Activated naive CD8-positive, alpha-beta T cell treated with anti-CD3 and anti-CD28 coated beads for 36 hours (primary cell): ENCODE results near the gene WDR31. TPM values are rescaled to one million over a fixed set of nuclear protein-coding genes. Genes with fewer than 3 reads are reported as not detected.
A peak's percentile ranks its signal among the peaks of the same experiment; 100 is the strongest.
"Not testable (repeated sequence)": the region's sequence is repeated elsewhere in the genome, so short reads cannot be mapped to it uniquely, and the experiment has no call there.

Experiments
- DNase-seq: peaks from one replicate; pipeline ENCODE4 v3.0.0; 2021
- H3K27ac Mint-ChIP-seq: one replicate; pipeline ENCODE4 v1.8.0; 2022; ENCODE audit warnings: mild to moderate bottlenecking, moderate library complexity, mixed read lengths
- H3K27me3 Mint-ChIP-seq: one replicate; pipeline ENCODE4 v1.8.0; 2022; ENCODE audit warnings: mild to moderate bottlenecking, mixed read lengths
- H3K36me3 Mint-ChIP-seq: one replicate; pipeline ENCODE4 v1.8.0; 2021; ENCODE audit warnings: mild to moderate bottlenecking, mixed read lengths
- H3K4me1 Mint-ChIP-seq: one replicate; pipeline ENCODE4 v1.8.0; 2021; ENCODE audit warnings: mixed read lengths
- H3K4me3 Mint-ChIP-seq: one replicate; pipeline ENCODE4 v1.8.0; 2022; ENCODE audit warnings: mild to moderate bottlenecking, moderate library complexity, mixed read lengths
- H3K9me3 Mint-ChIP-seq: one replicate; pipeline ENCODE4 v1.8.0; 2022; ENCODE audit warnings: mixed read lengths
- total RNA-seq, 2 experiments: library from RNA; stranded (reverse); gene quantifications; one replicate each; pipeline ENCODE4 v1.2.3, GENCODE V29; 2021

The WDR31 gene
- total RNA-seq, 2 experiments from 2014 or later = 2.4 to 2.9 TPM

GRCh38 chr9:113301548-113301947 is 38.5 kb downstream of the WDR31 start:
- Mint-ChIP-seq H3K9me3 (no peaks in the 10 kb centered on the region), H3K4me1 (no peaks in the 10 kb centered on the region), H3K27me3 (no peaks in the 10 kb centered on the region), H3K36me3 (no peaks in the 10 kb centered on the region), H3K27ac (no peak overlapping the region), H3K4me3 (no peak overlapping the region)
- no peak for DNase-seq

- Mint-ChIP-seq H3K27ac (no peak overlapping the region), H3K9me3 (no peaks in the 10 kb centered on the region), H3K36me3 (no peaks in the 10 kb centered on the region), H3K27me3 (no peaks in the 10 kb centered on the region), H3K4me1 (no peaks in the 10 kb centered on the region), H3K4me3 (no peak overlapping the region)
- DNase-seq = no peak
Measured at GRCh38 chr9:113299800-113300292, 40.2 kb downstream of the WDR31 start.

- H3K36me3 Mint-ChIP-seq = no peaks in the 10 kb centered on the region
Measured at GRCh38 chr9:113298924-113299770, 40.9 kb downstream of the WDR31 start.

GRCh38 chr9:113298311-113298710 is 41.8 kb downstream of the WDR31 start:
- H3K27ac Mint-ChIP-seq = no peak overlapping the region

More at GRCh38 chr9:113298924-113299770, 40.9 kb downstream of the WDR31 start:
- H3K4me3 Mint-ChIP-seq = no peak overlapping the region
- no peak for DNase-seq
- H3K9me3 Mint-ChIP-seq = no peaks in the 10 kb centered on the region
- H3K27me3 Mint-ChIP-seq = no peaks in the 10 kb centered on the region
- H3K4me1 Mint-ChIP-seq = no peaks in the 10 kb centered on the region
- no peak overlapping the region for H3K27ac Mint-ChIP-seq

GRCh38 chr9:113296796-113297558 is 43.1 kb downstream of the WDR31 start:
- Mint-ChIP-seq H3K27ac (no peak overlapping the region), H3K36me3 (peaks cover 2% of the 10 kb centered on the region), H3K27me3 (no peaks in the 10 kb centered on the region), H3K4me3 (no peak overlapping the region), H3K4me1 (no peaks in the 10 kb centered on the region), H3K9me3 (no peaks in the 10 kb centered on the region)
- no peak for DNase-seq

More at GRCh38 chr9:113298311-113298710, 41.8 kb downstream of the WDR31 start:
- DNase-seq = no peak
- Mint-ChIP-seq H3K9me3 (no peaks in the 10 kb centered on the region), H3K4me1 (no peaks in the 10 kb centered on the region), H3K4me3 (no peak overlapping the region), H3K27me3 (no peaks in the 10 kb centered on the region), H3K36me3 (no peaks in the 10 kb centered on the region)

- not testable (repeated sequence) for H3K9me3 Mint-ChIP-seq, H3K4me3 Mint-ChIP-seq, H3K27me3 Mint-ChIP-seq, H3K4me1 Mint-ChIP-seq, H3K27ac Mint-ChIP-seq, DNase-seq, H3K36me3 Mint-ChIP-seq
Measured at GRCh38 chr9:113296247-113296646, 43.8 kb downstream of the WDR31 start.

GRCh38 chr9:113293285-113293878 is 46.7 kb downstream of the WDR31 start:
- no peaks in the 10 kb centered on the region for H3K27me3 Mint-ChIP-seq
- no peaks in the 10 kb centered on the region for H3K4me1 Mint-ChIP-seq
- H3K9me3 Mint-ChIP-seq = no peaks in the 10 kb centered on the region
- H3K36me3 Mint-ChIP-seq = peaks cover 14% of the 10 kb centered on the region
- no peak overlapping the region for H3K27ac Mint-ChIP-seq
- no peak for DNase-seq
- H3K4me3 Mint-ChIP-seq = no peak overlapping the region

- Mint-ChIP-seq H3K27me3 (no peaks in the 10 kb centered on the region), H3K4me1 (no peaks in the 10 kb centered on the region), H3K4me3 (no peak overlapping the region), H3K9me3 (no peaks in the 10 kb centered on the region), H3K36me3 (peaks cover 17% of the 10 kb centered on the region), H3K27ac (peak overlapping the region; percentile 50)
- no peak for DNase-seq
Measured at GRCh38 chr9:113290052-113290607, 49.9 kb downstream of the WDR31 start.

GRCh38 chr9:113289091-113289490 is 51.0 kb downstream of the WDR31 start:
- no peak overlapping the region for H3K4me3 Mint-ChIP-seq
- no peaks in the 10 kb centered on the region for H3K9me3 Mint-ChIP-seq
- no peaks in the 10 kb centered on the region for H3K4me1 Mint-ChIP-seq
- H3K36me3 Mint-ChIP-seq = peaks cover 24% of the 10 kb centered on the region
- DNase-seq = no peak
- H3K27me3 Mint-ChIP-seq = no peaks in the 10 kb centered on the region
- no peak overlapping the region for H3K27ac Mint-ChIP-seq

GRCh38 chr9:113281356-113281755 is 58.7 kb downstream of the WDR31 start:
- Mint-ChIP-seq H3K4me3 (no peak overlapping the region), H3K27ac (peak overlapping the region; percentile 54), H3K9me3 (no peaks in the 10 kb centered on the region), H3K27me3 (no peaks in the 10 kb centered on the region), H3K36me3 (peaks cover 45% of the 10 kb centered on the region), H3K4me1 (peaks cover 25% of the 10 kb centered on the region)
- DNase-seq = no peak

GRCh38 chr9:113278840-113279239 is 61.2 kb downstream of the WDR31 start:
- Mint-ChIP-seq H3K27ac (no peak overlapping the region), H3K4me3 (no peak overlapping the region), H3K27me3 (no peaks in the 10 kb centered on the region), H3K9me3 (no peaks in the 10 kb centered on the region), H3K4me1 (peaks cover 30% of the 10 kb centered on the region), H3K36me3 (peaks cover 38% of the 10 kb centered on the region)
- DNase-seq = no peak

- no peaks in the 10 kb centered on the region for H3K27me3 Mint-ChIP-seq
- H3K4me3 Mint-ChIP-seq = no peak within 1 kb of the TSS
- no peaks in the 10 kb centered on the region for H3K9me3 Mint-ChIP-seq
- peaks cover 18% of the 10 kb centered on the region for H3K36me3 Mint-ChIP-seq
- H3K4me1 Mint-ChIP-seq = peaks cover 26% of the 10 kb centered on the region
- peak; percentile 97 for DNase-seq
- no peak within 1 kb of the TSS for H3K27ac Mint-ChIP-seq
Measured at GRCh38 chr9:113275157-113276131, 64.6 kb downstream of the WDR31 start, which contains the start of the genes CDC26 and PRPF4. TSS of gene CDC26 (minus strand) at chr9:113275572. CDS start at chr9:113272507, 3,065 bp downstream. TSS of gene PRPF4 (plus strand) at chr9:113275658. CDS start at chr9:113275744, 86 bp downstream.

GRCh38 chr9:113274474-113275156 is 65.5 kb downstream of the WDR31 start:
- no peak overlapping the region for H3K27ac Mint-ChIP-seq
- peaks cover 24% of the 10 kb centered on the region for H3K4me1 Mint-ChIP-seq
- DNase-seq = no peak
- no peaks in the 10 kb centered on the region for H3K9me3 Mint-ChIP-seq
- no peaks in the 10 kb centered on the region for H3K27me3 Mint-ChIP-seq
- H3K36me3 Mint-ChIP-seq = peaks cover 13% of the 10 kb centered on the region
- no peak overlapping the region for H3K4me3 Mint-ChIP-seq
